HCT116 (cell line): Measurements from ENCODE around the gene CRYBA4.

ENCODE experiments used
- CEBPB ChIP-seq: IDR thresholded peaks from 2 replicates; pipeline ENCODE4 v1.6.1; 2012; ENCODE audit warnings: low read depth
- EZH2 ChIP-seq: fragments of 200-600 bp; sonication (generic); IDR thresholded peaks from 2 replicates; pipeline ENCODE4 v1.6.1; 2017; ENCODE audit warnings: antibody characterized with exemption, mixed run types
- EZH2phosphoT487 ChIP-seq: fragments of 200-600 bp; IDR thresholded peaks from 2 replicates; pipeline ENCODE4 v1.6.1; 2018; ENCODE audit warnings: antibody characterized with exemption, borderline replicate concordance
- POLR2A ChIP-seq: IDR thresholded peaks from 2 replicates; pipeline ENCODE4 v1.7.0; 2011; ENCODE audit warnings: borderline replicate concordance; ENCODE audit not compliant: insufficient read depth, insufficient read length; ENCODE audit errors: extremely low read depth
- RAD21 ChIP-seq: IDR thresholded peaks from 2 replicates; pipeline ENCODE4 v1.6.1; 2012; ENCODE audit warnings: low read depth, mild to moderate bottlenecking
- TF ChIP-seq, protein P1 (sequence below), 3 experiments: fragments of 200-600 bp in 1 of 3; sonication (generic) in 1 of 3; IDR thresholded peaks in 2 of 3; conservative IDR thresholded peaks in 1 of 3; 2 replicates each; pipeline ENCODE4 v1.5.1; 2012 to 2017; ENCODE audit warnings: low read depth in 2 of 3, low read length in 2 of 3, antibody characterized with exemption in 1 of 3, borderline replicate concordance in 1 of 3, control low read depth in 1 of 3, mild to moderate bottlenecking in 1 of 3, mixed read lengths in 1 of 3, mixed run types in 1 of 3, moderate library complexity in 1 of 3; ENCODE audit not compliant: insufficient read depth in 1 of 3
- TF ChIP-seq, protein P2 (sequence below): IDR thresholded peaks from 2 replicates; pipeline ENCODE4 v1.6.1; 2012; ENCODE audit warnings: low read depth

DNA sequence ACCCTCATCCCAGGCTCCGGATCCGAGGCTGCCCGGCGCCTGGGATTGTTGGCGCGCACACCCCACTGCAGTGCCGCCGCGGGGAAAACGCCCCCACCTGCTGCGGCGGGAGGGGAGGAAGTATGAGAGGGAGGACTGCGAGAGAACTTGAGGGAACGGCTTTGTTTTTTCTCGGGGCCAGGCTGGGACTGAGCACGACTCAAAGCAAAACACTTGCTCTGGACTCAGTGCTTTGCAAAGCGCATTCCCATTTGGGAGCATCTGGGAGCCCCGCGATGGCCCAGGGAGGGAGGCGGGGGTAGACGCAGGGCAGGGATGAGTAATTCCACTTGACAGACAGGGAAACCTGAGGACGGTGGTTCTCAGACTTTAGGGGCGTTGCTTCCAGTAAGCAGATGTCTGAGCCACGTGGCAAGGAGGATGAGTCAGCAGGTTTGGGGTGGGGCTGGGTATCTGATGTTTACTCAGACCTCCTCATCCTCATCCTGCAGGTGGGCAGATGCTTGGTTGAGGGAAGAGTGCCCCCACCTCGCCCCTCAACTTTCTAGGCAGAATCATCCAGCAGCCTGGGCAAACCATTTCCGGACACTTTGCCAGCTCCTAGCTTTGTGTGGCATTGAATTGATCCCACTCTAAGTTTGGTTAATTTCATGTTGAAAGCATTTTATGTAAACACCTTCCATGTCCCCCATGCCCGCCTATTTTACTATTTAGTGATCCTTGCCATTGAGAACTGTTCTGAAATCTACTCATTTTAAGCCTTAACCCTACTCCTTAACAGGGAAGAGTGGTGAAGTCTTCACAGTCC lies 37.1 kb downstream of the CRYBA4 start:
- TF ChIP-seq, protein P1, sequence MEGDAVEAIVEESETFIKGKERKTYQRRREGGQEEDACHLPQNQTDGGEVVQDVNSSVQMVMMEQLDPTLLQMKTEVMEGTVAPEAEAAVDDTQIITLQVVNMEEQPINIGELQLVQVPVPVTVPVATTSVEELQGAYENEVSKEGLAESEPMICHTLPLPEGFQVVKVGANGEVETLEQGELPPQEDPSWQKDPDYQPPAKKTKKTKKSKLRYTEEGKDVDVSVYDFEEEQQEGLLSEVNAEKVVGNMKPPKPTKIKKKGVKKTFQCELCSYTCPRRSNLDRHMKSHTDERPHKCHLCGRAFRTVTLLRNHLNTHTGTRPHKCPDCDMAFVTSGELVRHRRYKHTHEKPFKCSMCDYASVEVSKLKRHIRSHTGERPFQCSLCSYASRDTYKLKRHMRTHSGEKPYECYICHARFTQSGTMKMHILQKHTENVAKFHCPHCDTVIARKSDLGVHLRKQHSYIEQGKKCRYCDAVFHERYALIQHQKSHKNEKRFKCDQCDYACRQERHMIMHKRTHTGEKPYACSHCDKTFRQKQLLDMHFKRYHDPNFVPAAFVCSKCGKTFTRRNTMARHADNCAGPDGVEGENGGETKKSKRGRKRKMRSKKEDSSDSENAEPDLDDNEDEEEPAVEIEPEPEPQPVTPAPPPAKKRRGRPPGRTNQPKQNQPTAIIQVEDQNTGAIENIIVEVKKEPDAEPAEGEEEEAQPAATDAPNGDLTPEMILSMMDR (IDR thresholded peaks at IDR 0.05 in 2 of 3, conservative IDR thresholded peaks at IDR 0.05 in 1 of 3; ENCODE audit: borderline replicate concordance in 1 of 3, insufficient read depth in 1 of 3, low read depth in 2 of 3, low read length in 2 of 3): no peak
- TF ChIP-seq RAD21 (no peak), EZH2 (no peak), POLR2A (no peak), EZH2phosphoT487 (no peak), CEBPB (no peak)
- TF ChIP-seq, protein P2, sequence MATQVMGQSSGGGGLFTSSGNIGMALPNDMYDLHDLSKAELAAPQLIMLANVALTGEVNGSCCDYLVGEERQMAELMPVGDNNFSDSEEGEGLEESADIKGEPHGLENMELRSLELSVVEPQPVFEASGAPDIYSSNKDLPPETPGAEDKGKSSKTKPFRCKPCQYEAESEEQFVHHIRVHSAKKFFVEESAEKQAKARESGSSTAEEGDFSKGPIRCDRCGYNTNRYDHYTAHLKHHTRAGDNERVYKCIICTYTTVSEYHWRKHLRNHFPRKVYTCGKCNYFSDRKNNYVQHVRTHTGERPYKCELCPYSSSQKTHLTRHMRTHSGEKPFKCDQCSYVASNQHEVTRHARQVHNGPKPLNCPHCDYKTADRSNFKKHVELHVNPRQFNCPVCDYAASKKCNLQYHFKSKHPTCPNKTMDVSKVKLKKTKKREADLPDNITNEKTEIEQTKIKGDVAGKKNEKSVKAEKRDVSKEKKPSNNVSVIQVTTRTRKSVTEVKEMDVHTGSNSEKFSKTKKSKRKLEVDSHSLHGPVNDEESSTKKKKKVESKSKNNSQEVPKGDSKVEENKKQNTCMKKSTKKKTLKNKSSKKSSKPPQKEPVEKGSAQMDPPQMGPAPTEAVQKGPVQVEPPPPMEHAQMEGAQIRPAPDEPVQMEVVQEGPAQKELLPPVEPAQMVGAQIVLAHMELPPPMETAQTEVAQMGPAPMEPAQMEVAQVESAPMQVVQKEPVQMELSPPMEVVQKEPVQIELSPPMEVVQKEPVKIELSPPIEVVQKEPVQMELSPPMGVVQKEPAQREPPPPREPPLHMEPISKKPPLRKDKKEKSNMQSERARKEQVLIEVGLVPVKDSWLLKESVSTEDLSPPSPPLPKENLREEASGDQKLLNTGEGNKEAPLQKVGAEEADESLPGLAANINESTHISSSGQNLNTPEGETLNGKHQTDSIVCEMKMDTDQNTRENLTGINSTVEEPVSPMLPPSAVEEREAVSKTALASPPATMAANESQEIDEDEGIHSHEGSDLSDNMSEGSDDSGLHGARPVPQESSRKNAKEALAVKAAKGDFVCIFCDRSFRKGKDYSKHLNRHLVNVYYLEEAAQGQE: no peak
